Colonic mucosa (tissue), 4 donors: ENCODE data around the gene BRI3. TPM values are rescaled to one million over a fixed set of nuclear protein-coding genes. Genes with fewer than 3 reads are reported as not detected.
A peak's percentile ranks its signal among the peaks of the same experiment; 100 is the strongest.

Source experiments
- DNase-seq: peaks from one replicate; pipeline ENCODE4 v3.0.0-alpha.2; 2020
- H3K27ac ChIP-seq: fragments of 200-600 bp; one replicate; pipeline ENCODE4 v1.8.0; 2021
- H3K27me3 ChIP-seq: fragments of 200-600 bp; one replicate; pipeline ENCODE4 v1.8.0; 2021
- H3K36me3 ChIP-seq: fragments of 200-600 bp; one replicate; pipeline ENCODE4 v1.8.0; 2021
- H3K4me1 ChIP-seq: fragments of 200-600 bp; one replicate; pipeline ENCODE4 v1.8.0; 2021; ENCODE audit warnings: mild to moderate bottlenecking
- H3K4me3 ChIP-seq: fragments of 200-600 bp; one replicate; pipeline ENCODE4 v1.8.0; 2021
- H3K9ac ChIP-seq, 2 donors: one replicate each; pipeline ENCODE4 v1.7.0; 2013; ENCODE audit warnings: control low read depth in 2 of 2, low read depth in 2 of 2, low read length in 2 of 2
- H3K9me3 ChIP-seq: fragments of 200-600 bp; one replicate; pipeline ENCODE4 v1.8.0; 2021
- CTCF ChIP-seq: fragments of 200-600 bp; IDR thresholded peaks from one replicate; pipeline ENCODE4 v1.8.0; 2022; ENCODE audit warnings: antibody characterized with exemption, mild to moderate bottlenecking
- intact Hi-C: fragments of 100-400 bp; cut with DNase I; formaldehyde crosslinking; loops from one replicate; pipeline ENCODE4 v1.14.1; 2022
- total RNA-seq, 2 donors: library from RNA; stranded (reverse); fragmentation: NEBNext Ultra II Directional in 1 of 2; extraction: Animal tissue kit (Norgen Biotek cat#: 25700) in 1 of 2; gene quantifications; one replicate each; pipeline ENCODE4 v1.2.1, GENCODE V29; 2021
- donor health status: healthy.
- donor health status: DM: no; HTN: no; CAD: no.
- donor health status: DM: no; HTN: no; CAD: no.

The BRI3 gene
- total RNA-seq, 2 donors from 2014 or later = 152 to 187 TPM

GRCh38 chr7:98294798-98295382 lies 13.4 kb downstream of the BRI3 start:
- peak; percentile 71 for DNase-seq
- peak; percentile 55 for TF ChIP-seq CTCF
- intact Hi-C loops = loop anchor here (2.0 kb wide), 1 partner anchor 106 kb away; the partner anchor contains the start of gene BAIAP2L1
- H3K4me3 ChIP-seq = no peak overlapping the region
- H3K4me1 ChIP-seq = no peaks in the 10 kb centered on the region
- H3K36me3 ChIP-seq = peaks cover 6% of the 10 kb centered on the region
- no peak overlapping the region for H3K9ac ChIP-seq
- H3K27me3 ChIP-seq = no peaks in the 10 kb centered on the region
- H3K27ac ChIP-seq = no peak overlapping the region
- no peaks in the 10 kb centered on the region for H3K9me3 ChIP-seq

GRCh38 chr7:98295467-98296192 lies 14.1 kb downstream of the BRI3 start:
- H3K4me1 ChIP-seq = no peaks in the 10 kb centered on the region
- intact Hi-C loops = loop anchor here (2.0 kb wide), 1 partner anchor 105 kb away; the partner anchor contains the start of gene BAIAP2L1
- no peaks in the 10 kb centered on the region for H3K9me3 ChIP-seq
- no peak overlapping the region for H3K9ac ChIP-seq
- no peak for DNase-seq
- no peak overlapping the region for H3K4me3 ChIP-seq
- H3K36me3 ChIP-seq = peaks cover 6% of the 10 kb centered on the region
- TF ChIP-seq CTCF = no peak
- no peaks in the 10 kb centered on the region for H3K27me3 ChIP-seq
- no peak overlapping the region for H3K27ac ChIP-seq

- no peak for TF ChIP-seq CTCF
- DNase-seq = no peak
- H3K9me3 ChIP-seq = no peaks in the 10 kb centered on the region
Observed at GRCh38 chr7:98296833-98297232, 15.3 kb downstream of the BRI3 start.

GRCh38 chr7:98297626-98298286 lies 16.3 kb downstream of the BRI3 start:
- H3K9me3 ChIP-seq = no peaks in the 10 kb centered on the region
- no peak overlapping the region for H3K9ac ChIP-seq
- intact Hi-C loops = no loop called here
- H3K36me3 ChIP-seq = no peaks in the 10 kb centered on the region
- no peak for TF ChIP-seq CTCF
- H3K4me3 ChIP-seq = no peak overlapping the region
- no peaks in the 10 kb centered on the region for H3K27me3 ChIP-seq
- H3K27ac ChIP-seq = no peak overlapping the region
- no peaks in the 10 kb centered on the region for H3K4me1 ChIP-seq
- DNase-seq = no peak

More at GRCh38 chr7:98296833-98297232, 15.3 kb downstream of the BRI3 start:
- Histone ChIP-seq H3K4me1 (no peaks in the 10 kb centered on the region), H3K4me3 (no peak overlapping the region), H3K27ac (no peak overlapping the region), H3K27me3 (no peaks in the 10 kb centered on the region), H3K9ac (no peak overlapping the region), H3K36me3 (peaks cover 2% of the 10 kb centered on the region)
- intact Hi-C loops = no loop called here

- DNase-seq = no peak
Observed at GRCh38 chr7:98300595-98301372, 19.3 kb downstream of the BRI3 start.

More at GRCh38 chr7:98300595-98301372, 19.3 kb downstream of the BRI3 start:
- Histone ChIP-seq H3K9ac (no peak overlapping the region), H3K27ac (no peak overlapping the region), H3K4me3 (no peak overlapping the region), H3K9me3 (no peaks in the 10 kb centered on the region), H3K36me3 (no peaks in the 10 kb centered on the region), H3K4me1 (no peaks in the 10 kb centered on the region), H3K27me3 (no peaks in the 10 kb centered on the region)
- TF ChIP-seq CTCF = no peak
- intact Hi-C loops = loop anchor here (10.0 kb wide), 1 partner anchor 244 kb away; no protein-coding TSS in a partner anchor
